BE2C (cell line): ENCODE results near the gene KIF5C.
A peak's percentile ranks its signal among the peaks of the same experiment; 100 is the strongest.

Source experiments
- DNase-seq: peaks from one replicate; pipeline ENCODE4 v3.0.0-alpha.2; 2020
- H3K27me3 ChIP-seq: fragments of 250-450 bp; sonication (Bioruptor Pico); 2 replicates; pipeline ENCODE4 v1.5.1; 2020; ENCODE audit warnings: mild to moderate bottlenecking
- H3K36me3 ChIP-seq: fragments of 250-450 bp; sonication (Bioruptor Pico); 2 replicates; pipeline ENCODE4 v1.5.1; 2020; ENCODE audit warnings: mild to moderate bottlenecking
- H3K4me1 ChIP-seq: fragments of 250-450 bp; sonication (Bioruptor Pico); 2 replicates; pipeline ENCODE4 v1.5.1; 2020
- H3K4me3 ChIP-seq: 2 replicates; pipeline ENCODE4 v1.5.1; 2011; ENCODE audit warnings: low read depth, low read length
- H3K9me3 ChIP-seq: fragments of 250-450 bp; sonication (Bioruptor Pico); 2 replicates; pipeline ENCODE4 v1.5.1; 2020
- CTCF ChIP-seq: IDR thresholded peaks from 2 replicates; pipeline ENCODE4 v1.5.1; 2012; ENCODE audit warnings: mild to moderate bottlenecking, low read depth, low read length

The KIF5C gene

GRCh38 chr2:148922062-148922461 lies 47.0 kb downstream of the KIF5C start:
- DNase-seq: no peak
- H3K4me3 ChIP-seq: no peak overlapping the region
- no peaks in the 10 kb centered on the region for H3K27me3 ChIP-seq
- H3K36me3 ChIP-seq: no peaks in the 10 kb centered on the region
- H3K4me1 ChIP-seq: no peaks in the 10 kb centered on the region
- no peak for TF ChIP-seq CTCF
- H3K9me3 ChIP-seq: no peaks in the 10 kb centered on the region

DNA sequence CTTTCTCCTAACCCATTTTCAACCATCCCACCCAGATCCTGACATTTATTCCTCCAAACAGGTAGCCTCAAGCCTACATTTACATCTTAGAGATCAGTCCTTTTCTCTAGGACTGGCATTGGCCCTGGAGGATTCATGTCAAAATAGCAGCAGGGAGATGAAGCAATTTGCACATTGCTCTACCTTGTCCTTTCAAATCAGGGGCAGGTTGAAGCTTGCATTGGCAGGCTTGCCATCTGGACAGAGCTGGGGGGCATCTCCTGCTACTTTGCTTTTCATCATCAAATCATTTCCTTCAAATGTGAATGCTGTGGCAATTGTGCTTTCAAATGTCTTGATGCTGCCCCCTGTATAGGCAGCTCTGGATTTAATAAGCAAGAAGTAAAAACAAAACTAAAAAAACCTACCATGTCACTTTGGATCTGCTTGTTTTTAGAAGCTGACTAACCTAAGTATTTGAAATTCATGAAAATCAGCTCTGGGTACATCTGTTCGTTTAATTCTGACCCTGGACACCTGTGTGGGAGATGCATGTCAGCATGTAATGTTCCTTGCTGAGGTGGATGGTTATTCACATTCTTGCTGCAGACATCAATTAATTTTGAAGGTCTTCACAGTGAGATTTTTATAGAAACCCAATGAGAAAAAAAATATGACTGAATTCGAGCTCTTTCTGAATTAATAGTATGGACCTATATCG lies 47.9 kb downstream of the KIF5C start:
- no peaks in the 10 kb centered on the region for H3K9me3 ChIP-seq
- TF ChIP-seq CTCF: no peak
- H3K27me3 ChIP-seq: no peaks in the 10 kb centered on the region
- no peak overlapping the region for H3K4me3 ChIP-seq
- H3K4me1 ChIP-seq: no peaks in the 10 kb centered on the region
- no peak for DNase-seq
- H3K36me3 ChIP-seq: no peaks in the 10 kb centered on the region

GRCh38 chr2:148924514-148925178 lies 49.6 kb downstream of the KIF5C start:
- Histone ChIP-seq H3K27me3 (no peaks in the 10 kb centered on the region), H3K4me3 (no peak overlapping the region), H3K36me3 (no peaks in the 10 kb centered on the region), H3K4me1 (no peaks in the 10 kb centered on the region), H3K9me3 (no peaks in the 10 kb centered on the region)
- no peak for DNase-seq
- no peak for TF ChIP-seq CTCF

GRCh38 chr2:148926291-148926961 lies 51.4 kb downstream of the KIF5C start:
- Histone ChIP-seq H3K4me3 (no peak overlapping the region), H3K27me3 (no peaks in the 10 kb centered on the region), H3K4me1 (no peaks in the 10 kb centered on the region), H3K36me3 (no peaks in the 10 kb centered on the region), H3K9me3 (no peaks in the 10 kb centered on the region)
- peak; percentile 68 for TF ChIP-seq CTCF
- peak; percentile 40 for DNase-seq

GRCh38 chr2:148926981-148927401 lies 52.0 kb downstream of the KIF5C start:
- Histone ChIP-seq H3K4me3 (no peak overlapping the region), H3K9me3 (no peaks in the 10 kb centered on the region), H3K36me3 (no peaks in the 10 kb centered on the region), H3K27me3 (no peaks in the 10 kb centered on the region), H3K4me1 (no peaks in the 10 kb centered on the region)
- DNase-seq: no peak
- no peak for TF ChIP-seq CTCF

DNA sequence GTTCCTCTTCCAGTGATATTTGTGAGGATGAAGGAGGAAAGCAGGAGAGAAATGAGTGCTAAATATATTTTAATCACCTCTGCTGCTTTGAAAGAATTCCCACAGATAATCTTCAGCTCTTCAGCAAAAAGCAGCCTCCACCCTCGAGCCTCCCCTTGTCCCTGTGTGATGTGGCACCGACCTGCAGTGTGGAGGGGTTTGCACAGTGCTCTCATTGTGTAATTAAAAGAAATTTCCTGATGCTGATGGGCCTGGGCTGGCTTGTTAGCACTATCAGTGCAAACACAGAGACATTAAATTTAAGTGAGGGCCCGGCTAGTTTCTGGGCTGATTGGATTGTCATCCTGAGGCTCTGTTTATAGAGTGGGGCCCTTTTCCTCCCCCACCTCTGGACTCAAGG lies 53.4 kb downstream of the KIF5C start:
- Histone ChIP-seq H3K27me3 (no peaks in the 10 kb centered on the region), H3K36me3 (no peaks in the 10 kb centered on the region), H3K4me3 (no peak overlapping the region), H3K9me3 (no peaks in the 10 kb centered on the region), H3K4me1 (no peaks in the 10 kb centered on the region)
- no peak for TF ChIP-seq CTCF
- DNase-seq: no peak
